T47D (cell line): ENCODE results near the gene RGS7.

Experiments
- DNase-seq, 2 experiments: peaks; one replicate each; pipeline versions ENCODE4 v3.0.0 to v3.0.0-alpha.2; 2011 to 2012; ENCODE audit warnings: low read depth in 1 of 2, low spot score in 1 of 2
- JUND ChIP-seq: IDR thresholded peaks from 2 replicates; pipeline ENCODE4 v1.6.1; 2012; ENCODE audit warnings: low read depth
- in situ Hi-C: cut with HindIII; loops from 2 replicates; pipeline ENCODE4 v1.10.0; 2016; ENCODE audit warnings: low sequenced_read_pairs, low pct_unique_long_range_greater_than_20kb

The RGS7 gene

DNA sequence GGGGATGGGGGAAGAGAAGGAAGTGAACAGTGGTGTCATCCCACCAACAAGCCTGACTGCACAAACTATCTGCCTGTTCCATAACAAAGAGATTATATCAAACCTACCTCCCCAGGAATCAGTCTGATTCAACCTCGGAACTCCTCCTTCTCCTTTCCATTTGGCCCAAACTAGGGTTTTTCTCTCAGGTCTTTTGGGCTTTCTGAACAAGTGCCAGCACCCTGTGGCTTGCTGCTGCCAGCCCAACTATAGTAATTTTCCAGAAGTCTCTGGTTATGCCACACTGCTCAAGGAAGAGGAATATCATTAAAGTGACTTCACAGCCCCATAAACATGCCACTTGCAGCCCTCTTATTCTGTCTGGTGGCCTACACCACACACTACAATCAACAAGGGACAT is 70.5 kb downstream of the RGS7 start:
- no peak for DNase-seq
- in situ Hi-C loops = no loop called here
- no peak for TF ChIP-seq JUND

- TF ChIP-seq JUND = no peak
- DNase-seq = no peak
- in situ Hi-C loops = no loop called here
Measured at GRCh38 chr1:241276391-241276790, 80.6 kb downstream of the RGS7 start.

DNA sequence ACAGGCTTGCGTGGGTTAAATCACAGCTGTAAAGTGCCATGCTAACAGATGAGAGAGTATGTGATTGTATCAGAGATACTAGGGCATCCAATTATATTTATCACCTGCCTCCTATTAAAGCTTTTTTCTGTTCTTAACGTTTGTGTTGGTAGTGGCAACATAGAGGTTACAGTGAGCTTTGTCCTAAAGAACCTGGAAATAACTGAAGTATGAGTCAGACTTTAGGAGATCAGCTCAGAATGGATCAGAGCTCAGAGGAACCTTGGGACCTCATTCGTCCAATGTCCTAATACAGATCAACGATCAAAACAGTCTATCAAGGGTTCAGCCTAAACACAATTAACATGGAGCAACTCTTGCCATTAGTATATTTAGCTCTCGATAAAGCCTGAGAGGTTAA is 81.0 kb downstream of the RGS7 start:
- no peak for DNase-seq
- in situ Hi-C loops = no loop called here
- TF ChIP-seq JUND = no peak

GRCh38 chr1:241275226-241275625 is 81.8 kb downstream of the RGS7 start:
- DNase-seq = no peak
- TF ChIP-seq JUND = no peak
- in situ Hi-C loops = no loop called here

GRCh38 chr1:241274693-241275092 is 82.3 kb downstream of the RGS7 start:
- in situ Hi-C loops = no loop called here
- TF ChIP-seq JUND = no peak
- no peak for DNase-seq

DNA sequence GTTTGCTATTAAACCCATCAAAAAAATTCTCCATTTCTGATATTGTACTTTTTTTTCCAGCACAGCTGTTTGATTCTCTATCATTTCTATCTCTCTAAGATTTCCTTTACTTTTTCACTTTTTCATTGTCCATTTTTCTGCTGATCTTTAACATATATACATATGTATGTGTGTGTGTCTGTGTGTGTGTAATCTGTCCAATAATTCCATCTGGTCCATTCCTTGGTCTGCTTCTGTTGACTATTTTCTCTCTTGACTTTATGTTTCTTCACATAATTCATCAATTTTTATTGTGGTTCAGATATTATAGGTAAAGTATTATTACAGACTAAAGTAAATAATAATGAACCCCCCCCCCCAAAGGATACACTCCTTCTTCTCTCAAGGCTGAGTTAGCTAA is 84.2 kb downstream of the RGS7 start:
- in situ Hi-C loops = no loop called here
- no peak for DNase-seq
- TF ChIP-seq JUND = no peak

- in situ Hi-C loops = no loop called here
- no peak for TF ChIP-seq JUND
- peak in 1 of 2 experiments; percentile 15 for DNase-seq
Measured at GRCh38 chr1:241271427-241271826, 85.6 kb downstream of the RGS7 start.

GRCh38 chr1:241270016-241270415 is 87.0 kb downstream of the RGS7 start:
- no peak for DNase-seq

DNA sequence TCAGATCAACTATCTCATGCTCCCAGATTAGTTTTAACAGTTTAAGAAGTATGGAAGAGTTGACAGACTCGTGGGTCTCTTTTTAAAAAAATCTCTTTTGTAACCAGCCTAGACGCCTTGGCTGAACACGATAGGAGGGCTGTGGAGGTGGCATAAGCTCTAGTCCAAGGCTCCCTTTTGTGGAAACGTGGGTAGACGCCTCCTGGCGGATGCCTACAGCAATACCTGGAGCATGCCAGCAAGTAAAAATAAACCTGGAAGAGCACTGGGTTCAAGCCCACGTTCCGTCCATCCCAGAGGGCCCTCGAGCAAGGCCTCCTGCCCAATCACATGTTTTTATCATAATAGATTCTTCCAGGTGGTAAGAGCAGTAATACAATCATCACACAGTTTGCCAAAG is 87.9 kb downstream of the RGS7 start:
- in situ Hi-C loops = no loop called here
- no peak for TF ChIP-seq JUND
- DNase-seq = peak in 1 of 2 experiments; percentile 41

More at GRCh38 chr1:241270016-241270415, 87.0 kb downstream of the RGS7 start:
- no peak for TF ChIP-seq JUND
- in situ Hi-C loops = no loop called here

GRCh38 chr1:241266121-241266520 is 90.9 kb downstream of the RGS7 start:
- no peak for TF ChIP-seq JUND
- no peak for DNase-seq

DNA sequence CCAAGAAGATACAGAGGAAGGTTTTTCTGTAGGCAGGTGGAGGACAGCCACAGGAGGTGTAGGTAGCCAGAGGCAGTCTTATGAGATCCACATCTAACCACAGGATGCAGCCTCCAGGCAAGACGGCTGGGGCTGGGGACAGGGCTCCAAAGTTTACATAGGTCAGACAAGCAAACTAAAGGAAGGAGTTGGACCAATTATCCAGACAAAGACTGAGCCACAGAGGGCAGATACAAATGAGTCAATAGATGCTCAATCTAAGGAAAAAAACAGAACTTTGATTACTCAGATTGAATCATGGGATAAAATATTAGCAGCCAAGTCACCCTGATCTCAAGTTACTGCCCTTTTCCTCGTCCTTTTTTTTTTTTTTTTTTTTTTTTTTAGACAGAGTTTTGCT is 91.6 kb downstream of the RGS7 start:
- no peak for DNase-seq

More at GRCh38 chr1:241266121-241266520, 90.9 kb downstream of the RGS7 start:
- in situ Hi-C loops = no loop called here

GRCh38 chr1:241263346-241263745 is 93.7 kb downstream of the RGS7 start:
- in situ Hi-C loops = no loop called here
- DNase-seq = no peak
- no peak for TF ChIP-seq JUND

More for the DNA sequence above, 91.6 kb downstream of the RGS7 start:
- in situ Hi-C loops = no loop called here
- TF ChIP-seq JUND = no peak

- in situ Hi-C loops = no loop called here
- DNase-seq = no peak
- no peak for TF ChIP-seq JUND
Measured at GRCh38 chr1:241253471-241253870, 103.5 kb downstream of the RGS7 start.

DNA sequence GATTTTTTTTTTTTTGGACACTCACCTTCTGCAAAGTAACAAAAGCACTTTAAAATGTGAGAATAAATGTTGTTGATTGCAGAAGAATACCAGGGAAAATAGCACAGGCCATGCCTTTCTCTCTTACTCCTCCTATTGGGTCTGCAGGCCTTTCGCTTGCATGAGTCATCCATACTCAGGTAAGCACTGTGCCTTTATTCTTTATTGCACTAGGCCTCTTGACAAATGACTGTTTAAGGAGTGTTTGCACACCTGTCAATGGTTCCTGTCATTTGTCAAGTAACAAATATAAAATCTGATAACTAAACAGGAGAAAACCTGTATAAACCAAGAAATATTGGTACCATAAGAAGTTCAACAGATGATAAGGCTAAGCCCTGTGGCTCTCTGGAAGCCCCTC is 106.5 kb downstream of the RGS7 start:
- no peak for TF ChIP-seq JUND
- in situ Hi-C loops = no loop called here
- peak in 1 of 2 experiments; percentile 26 for DNase-seq
